Islet of Langerhans (tissue), 1 donor: ENCODE measurements around the gene MRPL49.
"Not testable (repeated sequence)": the region's sequence is repeated elsewhere in the genome, so short reads cannot be mapped to it uniquely, and the experiment has no call there.

ENCODE experiments used
- FAIRE-seq: peaks from one replicate; lab custom pipeline; 2011; peaks lifted over from hg19 to GRCh38; lab: Jason Lieb, UNC

Gene MRPL49

GRCh38 chr11:65169164-65169641 is 47.1 kb downstream of the MRPL49 start:
- no peak for FAIRE-seq

GRCh38 chr11:65170058-65170534 is 48.0 kb downstream of the MRPL49 start, which contains the start of gene SPDYC:
SPDYC (plus strand) TSS chr11:65170233; CDS start chr11:65171358, 1,125 bp downstream.
- no peak for FAIRE-seq

- no peak for FAIRE-seq
These were observed 50.5 kb downstream of the MRPL49 start for GRCh38 chr11:65172600-65172999.

GRCh38 chr11:65174571-65175010 is 52.5 kb downstream of the MRPL49 start:
- not testable (repeated sequence) for FAIRE-seq
